Thyroid gland (tissue), 4 donors: ENCODE results near the gene DOP1A. TPM values are rescaled to one million over a fixed set of nuclear protein-coding genes. Genes with fewer than 3 reads are reported as not detected.

Experiments
- DNase-seq, 2 donors: peaks; one replicate each; pipeline ENCODE4 v3.0.0-alpha.2; 2019
- H3K27ac ChIP-seq, 3 donors: fragments of 200-600 bp; sonication (generic); 1 replicate in 2 of 3; 2 replicates in 1 of 3; pipeline ENCODE4 v1.5.1; 2016 to 2019; ENCODE audit warnings: mild to moderate bottlenecking in 1 of 3, moderate library complexity in 1 of 3
- H3K27me3 ChIP-seq: fragments of 200-600 bp; sonication (generic); one replicate; pipeline ENCODE4 v1.5.1; 2019
- H3K36me3 ChIP-seq, 2 donors: fragments of 200-600 bp; sonication (generic); one replicate each; pipeline ENCODE4 v1.5.1; 2016 to 2019
- H3K4me1 ChIP-seq, 2 donors: fragments of 200-600 bp; sonication (generic); one replicate each; pipeline ENCODE4 v1.5.1; 2017 to 2019
- H3K4me3 ChIP-seq, 3 donors: fragments of 200-600 bp; sonication (generic); replicated peaks in 1 of 3; 1 replicate in 2 of 3; 2 replicates in 1 of 3; pipeline ENCODE4 v1.5.1; 2016; ENCODE audit warnings: mild to moderate bottlenecking in 1 of 3
- H3K9me3 ChIP-seq: fragments of 200-600 bp; sonication (generic); one replicate; pipeline ENCODE4 v1.5.1; 2017
- CTCF ChIP-seq, 6 experiments: fragments of 200-600 bp in 3 of 6; fragments of 450-650 bp in 3 of 6; sonication (generic) in 3 of 6; IDR thresholded peaks; one replicate each; pipeline ENCODE4 v1.5.1; 2016 to 2019; ENCODE audit warnings: antibody characterized with exemption in 6 of 6, mild to moderate bottlenecking in 2 of 6, inconsistent platforms in 1 of 6, moderate library complexity in 1 of 6
- POLR2A ChIP-seq, 2 donors: fragments of 450-650 bp; IDR thresholded peaks; one replicate each; pipeline ENCODE4 v1.6.1; 2017; ENCODE audit warnings: antibody characterized with exemption in 2 of 2, mild to moderate bottlenecking in 2 of 2, moderate library complexity in 1 of 2
- WGBS, 2 donors: methylation state at CpG; one replicate each; pipeline ENCODE4 v1.1.5; 2017; 5-methylcytosine and 5-hydroxymethylcytosine counted together
- intact Hi-C: fragments of 100-400 bp; cut with DNase I; formaldehyde crosslinking; loops from one replicate; pipeline ENCODE4 v1.15.1; 2023
- total RNA-seq, 4 donors: library from RNA; depleted of rRNA; stranded (reverse); fragments of >200 nt; gene quantifications; one replicate each; pipeline ENCODE4 v1.2.3, GENCODE V29; 2016

Gene DOP1A
- total RNA-seq, 4 donors from 2014 or later: 31.6 to 58.4 (median 54.2) TPM

DNA sequence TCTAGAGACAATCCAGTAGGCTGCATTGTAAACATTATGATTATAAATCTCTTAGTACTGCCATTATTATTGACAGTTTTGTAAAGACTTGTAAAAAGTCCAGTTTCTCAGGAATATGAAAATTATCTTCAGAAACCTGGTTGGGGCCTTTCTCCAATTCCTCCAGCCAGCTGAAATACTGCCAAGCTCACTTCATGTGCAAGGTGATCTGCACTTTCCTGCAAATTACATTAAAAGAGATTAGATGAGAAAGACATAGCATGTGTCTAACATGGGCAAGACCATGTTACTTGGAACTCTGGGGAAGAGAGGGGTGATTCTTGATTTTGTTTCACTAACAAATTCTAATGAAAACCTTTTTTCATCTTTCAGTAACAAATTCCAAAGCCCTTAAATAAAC is 101.6 kb downstream of the DOP1A start:
- Histone ChIP-seq H3K36me3 (peaks cover 71 to 85% of the 10 kb centered on the region in 2 donors), H3K27ac (no peak overlapping the region), H3K4me1 (no peaks in the 10 kb centered on the region), H3K4me3 (no peak overlapping the region), H3K9me3 (no peaks in the 10 kb centered on the region), H3K27me3 (no peaks in the 10 kb centered on the region)
- DNase-seq: no peak
- intact Hi-C loops: no loop called here
- TF ChIP-seq CTCF (IDR thresholded peaks at IDR 0.05): no peak
- TF ChIP-seq POLR2A (IDR thresholded peaks at IDR 0.05): no peak

DNA sequence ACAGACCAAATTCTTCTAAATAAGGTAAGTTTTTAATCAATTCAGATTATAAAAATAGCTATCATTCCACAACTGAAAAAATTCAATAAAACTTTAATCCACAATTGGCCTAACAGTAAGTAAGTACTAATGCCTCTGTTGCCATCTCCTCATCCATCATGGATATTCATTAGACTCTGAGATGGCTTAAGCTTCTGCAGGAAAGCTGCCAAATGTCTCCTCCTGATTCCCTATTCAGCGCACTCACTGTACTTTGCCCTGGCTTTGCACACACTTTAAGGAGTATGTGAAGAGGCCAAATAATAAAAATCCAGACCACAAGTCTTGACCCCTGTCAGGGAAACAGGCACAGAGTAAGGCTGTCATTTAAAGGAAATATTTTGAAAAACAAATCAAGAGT is 102.0 kb downstream of the DOP1A start:
- no peak for DNase-seq
- Histone ChIP-seq H3K27ac (no peak overlapping the region), H3K36me3 (peaks cover 67 to 87% of the 10 kb centered on the region in 2 donors), H3K27me3 (no peaks in the 10 kb centered on the region), H3K4me1 (no peaks in the 10 kb centered on the region), H3K9me3 (no peaks in the 10 kb centered on the region), H3K4me3 (no peak overlapping the region)
- 100% methylated on average over 1 of the region's 1 CpG for WGBS, 2 donors
- intact Hi-C loops: no loop called here
- TF ChIP-seq CTCF (IDR thresholded peaks at IDR 0.05) (no peak), POLR2A (IDR thresholded peaks at IDR 0.05) (no peak)

DNA sequence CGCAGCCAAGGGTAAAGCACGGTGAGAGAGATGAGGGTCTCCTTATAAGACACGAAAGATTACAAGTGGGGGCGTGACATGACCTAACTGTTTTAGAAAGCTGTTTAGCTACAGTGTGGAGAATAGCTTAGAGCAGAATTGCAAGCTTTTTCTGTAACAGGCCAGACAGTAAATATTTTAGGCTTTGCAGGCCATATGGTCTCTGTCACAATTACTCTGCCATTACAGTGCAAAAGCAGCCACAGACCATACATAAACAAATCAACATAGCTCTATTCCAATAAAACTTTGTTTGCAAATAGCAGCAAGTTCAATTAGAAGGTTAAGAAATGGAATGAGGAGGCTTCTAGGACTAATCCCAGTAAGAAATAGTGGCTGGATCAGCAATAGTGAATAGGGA is 108.8 kb downstream of the DOP1A start:
- DNase-seq: no peak
- intact Hi-C loops: no loop called here
- Histone ChIP-seq H3K9me3 (no peaks in the 10 kb centered on the region), H3K36me3 (peaks cover 22 to 31% of the 10 kb centered on the region in 2 donors), H3K27me3 (no peaks in the 10 kb centered on the region), H3K4me3 (no peak overlapping the region), H3K4me1 (no peaks in the 10 kb centered on the region), H3K27ac (no peak overlapping the region)
- 93 to 95% methylated on average over 4 of the region's 4 CpGs for WGBS, 2 donors
- TF ChIP-seq POLR2A (IDR thresholded peaks at IDR 0.05): no peak
- no peak for TF ChIP-seq CTCF (IDR thresholded peaks at IDR 0.05)

GRCh38 chr6:83180426-83180950 is 113.0 kb downstream of the DOP1A start:
- Histone ChIP-seq H3K27ac (no peak overlapping the region), H3K27me3 (no peaks in the 10 kb centered on the region), H3K9me3 (no peaks in the 10 kb centered on the region), H3K4me3 (no peak overlapping the region), H3K4me1 (no peaks in the 10 kb centered on the region), H3K36me3 (peaks cover 4 to 7% of the 10 kb centered on the region in 2 donors)
- TF ChIP-seq CTCF (IDR thresholded peaks at IDR 0.05) (no peak), POLR2A (IDR thresholded peaks at IDR 0.05) (no peak)
- intact Hi-C loops: no loop called here
- no peak for DNase-seq

GRCh38 chr6:83182114-83182513 is 114.6 kb downstream of the DOP1A start:
- Histone ChIP-seq H3K27me3 (no peaks in the 10 kb centered on the region), H3K9me3 (no peaks in the 10 kb centered on the region), H3K4me1 (no peaks in the 10 kb centered on the region), H3K27ac (no peak overlapping the region), H3K36me3 (peaks cover 4 to 10% of the 10 kb centered on the region in 2 donors), H3K4me3 (no peak overlapping the region)
- intact Hi-C loops: no loop called here
- DNase-seq: no peak
- TF ChIP-seq POLR2A (IDR thresholded peaks at IDR 0.05) (no peak), CTCF (IDR thresholded peaks at IDR 0.05) (no peak)
- WGBS, 2 donors: 90 to 93% methylated on average over 1 of the region's 1 CpG
